ENCODE data around the gene ATP6V0E1.

ATP6V0E1 gene

DNA sequence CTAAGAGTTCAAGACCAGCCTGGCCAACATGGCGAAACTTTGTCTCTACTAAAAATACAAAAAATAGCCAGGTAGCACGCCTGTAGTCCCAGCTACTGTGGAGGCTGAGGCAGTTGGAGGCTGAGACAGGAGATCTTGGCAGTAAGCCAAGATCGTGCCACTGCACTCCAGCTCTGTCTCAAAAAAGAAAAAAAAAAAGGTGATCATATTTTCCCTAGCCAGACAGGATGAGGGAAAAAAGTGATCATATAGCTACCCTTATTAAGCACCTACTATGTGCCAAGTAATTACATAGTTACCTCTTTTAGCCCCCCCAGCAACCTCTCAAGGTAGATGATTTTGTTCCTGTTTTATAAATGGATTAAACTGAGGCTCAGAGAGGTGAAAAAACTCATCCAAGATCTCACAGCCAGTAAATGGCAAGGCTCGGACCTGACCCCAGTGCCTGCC lies 42.5 kb upstream of the ATP6V0E1 start (continued):
- TF ChIP-seq ZNF37A (tag by site-specific recombination; IDR thresholded peaks at IDR 0.05) (peak; percentile 39; the same call in 1 of the 2 replicates), ZNF132 (tag by site-specific recombination; IDR thresholded peaks at IDR 0.05; ENCODE audit: borderline replicate concordance) (no peak), ZNF175 (tag by site-specific recombination; IDR thresholded peaks at IDR 0.05) (no peak), ZNF664 (tag by site-specific recombination; IDR thresholded peaks at IDR 0.05) (peak; percentile 67; the same call in 1 of the 2 replicates), ZNF544 (tag by site-specific recombination; IDR thresholded peaks at IDR 0.05) (peak; percentile 66; the same call in 1 of the 2 replicates), ZNF660 (tag by site-specific recombination; IDR thresholded peaks at IDR 0.05) (peak; percentile 80)

DNA sequence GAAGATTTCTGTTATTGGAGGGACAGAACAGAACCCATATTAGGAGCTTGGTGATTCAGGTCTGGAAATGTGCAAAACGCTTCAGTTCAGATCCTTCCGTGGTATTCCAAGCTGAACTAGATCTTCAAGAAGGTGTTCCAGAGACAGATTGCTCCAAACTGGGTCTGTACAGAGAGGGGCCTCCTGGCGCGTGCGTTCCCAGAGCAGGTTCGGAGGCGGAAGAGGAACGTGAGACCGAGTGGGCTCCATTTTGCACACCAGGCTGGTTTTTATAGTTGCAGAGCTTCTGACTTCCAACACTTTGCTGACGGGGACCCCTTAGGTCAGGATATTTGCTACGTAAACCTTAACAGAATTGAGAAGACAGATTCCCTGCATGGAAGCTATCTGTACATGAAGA lies 41.0 kb upstream of the ATP6V0E1 start:
- CTCF ChIA-PET, result interaction anchor here (0.6 to 3.1 kb wide), 6 partner anchors 9 to 245 kb away, joined by 3 to 11 read pairs (median 4); partner anchors contain the start of gene RPL26L1

DNA sequence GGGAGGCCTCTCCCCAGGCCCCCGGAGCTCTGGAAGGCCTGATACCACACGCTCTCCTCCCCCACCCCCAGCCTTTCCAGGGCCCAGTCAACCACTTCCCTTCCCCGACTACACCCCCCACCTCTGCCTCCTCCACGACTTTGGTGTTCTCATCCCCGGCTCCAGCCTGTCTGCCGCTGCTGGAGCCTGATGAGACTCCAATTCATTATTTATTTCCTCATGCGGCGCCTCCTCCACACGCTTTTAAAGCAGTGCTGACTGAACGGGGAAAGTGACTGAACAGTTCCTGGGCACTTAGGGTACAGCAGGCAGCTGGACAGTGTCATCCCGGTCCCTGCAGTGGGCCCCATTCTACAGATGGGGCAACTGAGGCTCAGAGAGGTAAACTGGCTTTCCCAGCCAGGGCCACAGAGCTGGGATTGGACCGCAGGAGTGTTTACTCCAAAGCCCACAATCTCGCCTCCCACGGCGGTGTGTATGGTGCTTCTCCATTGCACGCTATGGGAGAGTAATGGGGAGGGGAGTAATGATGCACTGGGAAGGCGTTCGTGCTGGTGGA lies 40.2 kb upstream of the ATP6V0E1 start:
- TF ChIP-seq, protein P1, sequence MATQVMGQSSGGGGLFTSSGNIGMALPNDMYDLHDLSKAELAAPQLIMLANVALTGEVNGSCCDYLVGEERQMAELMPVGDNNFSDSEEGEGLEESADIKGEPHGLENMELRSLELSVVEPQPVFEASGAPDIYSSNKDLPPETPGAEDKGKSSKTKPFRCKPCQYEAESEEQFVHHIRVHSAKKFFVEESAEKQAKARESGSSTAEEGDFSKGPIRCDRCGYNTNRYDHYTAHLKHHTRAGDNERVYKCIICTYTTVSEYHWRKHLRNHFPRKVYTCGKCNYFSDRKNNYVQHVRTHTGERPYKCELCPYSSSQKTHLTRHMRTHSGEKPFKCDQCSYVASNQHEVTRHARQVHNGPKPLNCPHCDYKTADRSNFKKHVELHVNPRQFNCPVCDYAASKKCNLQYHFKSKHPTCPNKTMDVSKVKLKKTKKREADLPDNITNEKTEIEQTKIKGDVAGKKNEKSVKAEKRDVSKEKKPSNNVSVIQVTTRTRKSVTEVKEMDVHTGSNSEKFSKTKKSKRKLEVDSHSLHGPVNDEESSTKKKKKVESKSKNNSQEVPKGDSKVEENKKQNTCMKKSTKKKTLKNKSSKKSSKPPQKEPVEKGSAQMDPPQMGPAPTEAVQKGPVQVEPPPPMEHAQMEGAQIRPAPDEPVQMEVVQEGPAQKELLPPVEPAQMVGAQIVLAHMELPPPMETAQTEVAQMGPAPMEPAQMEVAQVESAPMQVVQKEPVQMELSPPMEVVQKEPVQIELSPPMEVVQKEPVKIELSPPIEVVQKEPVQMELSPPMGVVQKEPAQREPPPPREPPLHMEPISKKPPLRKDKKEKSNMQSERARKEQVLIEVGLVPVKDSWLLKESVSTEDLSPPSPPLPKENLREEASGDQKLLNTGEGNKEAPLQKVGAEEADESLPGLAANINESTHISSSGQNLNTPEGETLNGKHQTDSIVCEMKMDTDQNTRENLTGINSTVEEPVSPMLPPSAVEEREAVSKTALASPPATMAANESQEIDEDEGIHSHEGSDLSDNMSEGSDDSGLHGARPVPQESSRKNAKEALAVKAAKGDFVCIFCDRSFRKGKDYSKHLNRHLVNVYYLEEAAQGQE (tag by site-specific recombination; IDR thresholded peaks at IDR 0.05), result no peak
- no peak for TF ChIP-seq HOXD13 (CRISPR knock-in tag; IDR thresholded peaks at IDR 0.05; ENCODE audit: borderline replicate concordance)
- peak; percentile 92 for TF ChIP-seq GLIS1 (tag by site-specific recombination; IDR thresholded peaks at IDR 0.05)
- no peak for TF ChIP-seq KLF9 (tag by site-specific recombination; IDR thresholded peaks at IDR 0.05; ENCODE audit: low read depth)
- TF ChIP-seq ZFHX2 (tag by site-specific recombination; conservative IDR thresholded peaks at IDR 0.05), result peak; percentile 63
- TF ChIP-seq, protein P2, sequence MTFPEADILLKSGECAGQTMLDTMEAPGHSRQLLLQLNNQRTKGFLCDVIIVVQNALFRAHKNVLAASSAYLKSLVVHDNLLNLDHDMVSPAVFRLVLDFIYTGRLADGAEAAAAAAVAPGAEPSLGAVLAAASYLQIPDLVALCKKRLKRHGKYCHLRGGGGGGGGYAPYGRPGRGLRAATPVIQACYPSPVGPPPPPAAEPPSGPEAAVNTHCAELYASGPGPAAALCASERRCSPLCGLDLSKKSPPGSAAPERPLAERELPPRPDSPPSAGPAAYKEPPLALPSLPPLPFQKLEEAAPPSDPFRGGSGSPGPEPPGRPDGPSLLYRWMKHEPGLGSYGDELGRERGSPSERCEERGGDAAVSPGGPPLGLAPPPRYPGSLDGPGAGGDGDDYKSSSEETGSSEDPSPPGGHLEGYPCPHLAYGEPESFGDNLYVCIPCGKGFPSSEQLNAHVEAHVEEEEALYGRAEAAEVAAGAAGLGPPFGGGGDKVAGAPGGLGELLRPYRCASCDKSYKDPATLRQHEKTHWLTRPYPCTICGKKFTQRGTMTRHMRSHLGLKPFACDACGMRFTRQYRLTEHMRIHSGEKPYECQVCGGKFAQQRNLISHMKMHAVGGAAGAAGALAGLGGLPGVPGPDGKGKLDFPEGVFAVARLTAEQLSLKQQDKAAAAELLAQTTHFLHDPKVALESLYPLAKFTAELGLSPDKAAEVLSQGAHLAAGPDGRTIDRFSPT (tag by site-specific recombination; IDR thresholded peaks at IDR 0.05), result peak; percentile 93
- TF ChIP-seq GLIS2 (tag by site-specific recombination; IDR thresholded peaks at IDR 0.05), result peak; percentile 75
- TF ChIP-seq TRIM28 (IDR thresholded peaks at IDR 0.05; ENCODE audit: borderline replicate concordance, low read length), result peak; percentile 89
- TF ChIP-seq EGR2 (tag by site-specific recombination; IDR thresholded peaks at IDR 0.05; ENCODE audit: low read depth), result peak; percentile 65
- no peak overlapping the region for H3K27ac ChIP-seq (ENCODE audit: extremely low read depth, low read depth, low read length)
- POLR2A ChIA-PET, result no interaction called here

More for the DNA sequence above, 41.0 kb upstream of the ATP6V0E1 start:
- Histone ChIP-seq H3K27ac (ENCODE audit: extremely low read depth, low read depth, low read length) (no peak overlapping the region), H3K4me1 (ENCODE audit: control insufficient read depth, insufficient read depth, low read length) (no peaks in the 10 kb centered on the region), H3K36me3 (ENCODE audit: control insufficient read depth in 2 of 2, insufficient read depth in 1 of 2, low read length in 2 of 2) (peaks cover 0 to 15% of the 10 kb centered on the region in 2 experiments; a peak in 2 of 3 replicates), H3K4me3 (ENCODE audit: low read depth, low read length) (no peak overlapping the region), H3K9me3 (ENCODE audit: control insufficient read depth, insufficient read depth, low read depth, low read length) (no peaks in the 10 kb centered on the region)
- POLR2A ChIA-PET, result no interaction called here
- TF ChIP-seq ZNF768 (tag by site-specific recombination; IDR thresholded peaks at IDR 0.05) (no peak), MEIS1 (CRISPR knock-in tag; IDR thresholded peaks at IDR 0.05; ENCODE audit: borderline replicate concordance) (no peak), ZNF366 (tag by site-specific recombination; conservative IDR thresholded peaks at IDR 0.05) (no peak), ZNF423 (tag by site-specific recombination; IDR thresholded peaks at IDR 0.05) (no peak), ZNF621 (tag by site-specific recombination; IDR thresholded peaks at IDR 0.05) (no peak), ZNF112 (tag by site-specific recombination; IDR thresholded peaks at IDR 0.05) (no peak), RBAK (tag by site-specific recombination; IDR thresholded peaks at IDR 0.05) (no peak), ZBTB17 (tag by site-specific recombination; IDR thresholded peaks at IDR 0.05) (no peak), ZNF23 (tag by site-specific recombination; IDR thresholded peaks at IDR 0.05; ENCODE audit: borderline replicate concordance) (no peak)
- TF ChIP-seq, protein P3, sequence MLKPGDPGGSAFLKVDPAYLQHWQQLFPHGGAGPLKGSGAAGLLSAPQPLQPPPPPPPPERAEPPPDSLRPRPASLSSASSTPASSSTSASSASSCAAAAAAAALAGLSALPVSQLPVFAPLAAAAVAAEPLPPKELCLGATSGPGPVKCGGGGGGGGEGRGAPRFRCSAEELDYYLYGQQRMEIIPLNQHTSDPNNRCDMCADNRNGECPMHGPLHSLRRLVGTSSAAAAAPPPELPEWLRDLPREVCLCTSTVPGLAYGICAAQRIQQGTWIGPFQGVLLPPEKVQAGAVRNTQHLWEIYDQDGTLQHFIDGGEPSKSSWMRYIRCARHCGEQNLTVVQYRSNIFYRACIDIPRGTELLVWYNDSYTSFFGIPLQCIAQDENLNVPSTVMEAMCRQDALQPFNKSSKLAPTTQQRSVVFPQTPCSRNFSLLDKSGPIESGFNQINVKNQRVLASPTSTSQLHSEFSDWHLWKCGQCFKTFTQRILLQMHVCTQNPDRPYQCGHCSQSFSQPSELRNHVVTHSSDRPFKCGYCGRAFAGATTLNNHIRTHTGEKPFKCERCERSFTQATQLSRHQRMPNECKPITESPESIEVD (tag by site-specific recombination; IDR thresholded peaks at IDR 0.05), result no peak

More for the DNA sequence above, 40.2 kb upstream of the ATP6V0E1 start:
- H3K4me1 ChIP-seq (ENCODE audit: control insufficient read depth, insufficient read depth, low read length), result no peaks in the 10 kb centered on the region
- CTCF ChIA-PET, result interaction anchor here (0.7 to 3.1 kb wide), 5 partner anchors 12 to 236 kb away, joined by 3 to 11 read pairs (median 4); partner anchors contain the start of gene RPL26L1
- H3K4me3 ChIP-seq (ENCODE audit: low read depth, low read length), result no peak overlapping the region
- no peaks in the 10 kb centered on the region for H3K9me3 ChIP-seq (ENCODE audit: control insufficient read depth, insufficient read depth, low read depth, low read length)
- H3K36me3 ChIP-seq (ENCODE audit: control insufficient read depth in 2 of 2, insufficient read depth in 1 of 2, low read length in 2 of 2), result peaks cover 0 to 12% of the 10 kb centered on the region in 2 experiments; a peak in 2 of 3 replicates

All from HEK293 (cell line).